ENCODE results near the gene GALNT12.

Gene GALNT12

GRCh38 chr9:98837516-98837915, 30.0 kb downstream of the GALNT12 start:
- H3K4me1 ChIP-seq (ENCODE audit: control insufficient read depth, insufficient read depth, low read length) = no peaks in the 10 kb centered on the region
- no peaks in the 10 kb centered on the region for H3K27me3 ChIP-seq (ENCODE audit: control insufficient read depth, insufficient read depth, low read length)
- no peak overlapping the region for H3K4me3 ChIP-seq (ENCODE audit: low read depth, low read length)
- peaks cover 19% of the 10 kb centered on the region for H3K36me3 ChIP-seq (ENCODE audit: control insufficient read depth, insufficient read depth, low read length)
- H3K9ac ChIP-seq (ENCODE audit: low read depth, low read length) = no peak overlapping the region
- H3K9me3 ChIP-seq (ENCODE audit: control insufficient read depth, insufficient read depth, low read length) = no peaks in the 10 kb centered on the region
- no peak overlapping the region for H3K27ac ChIP-seq (ENCODE audit: low read depth, low read length)

DNA sequence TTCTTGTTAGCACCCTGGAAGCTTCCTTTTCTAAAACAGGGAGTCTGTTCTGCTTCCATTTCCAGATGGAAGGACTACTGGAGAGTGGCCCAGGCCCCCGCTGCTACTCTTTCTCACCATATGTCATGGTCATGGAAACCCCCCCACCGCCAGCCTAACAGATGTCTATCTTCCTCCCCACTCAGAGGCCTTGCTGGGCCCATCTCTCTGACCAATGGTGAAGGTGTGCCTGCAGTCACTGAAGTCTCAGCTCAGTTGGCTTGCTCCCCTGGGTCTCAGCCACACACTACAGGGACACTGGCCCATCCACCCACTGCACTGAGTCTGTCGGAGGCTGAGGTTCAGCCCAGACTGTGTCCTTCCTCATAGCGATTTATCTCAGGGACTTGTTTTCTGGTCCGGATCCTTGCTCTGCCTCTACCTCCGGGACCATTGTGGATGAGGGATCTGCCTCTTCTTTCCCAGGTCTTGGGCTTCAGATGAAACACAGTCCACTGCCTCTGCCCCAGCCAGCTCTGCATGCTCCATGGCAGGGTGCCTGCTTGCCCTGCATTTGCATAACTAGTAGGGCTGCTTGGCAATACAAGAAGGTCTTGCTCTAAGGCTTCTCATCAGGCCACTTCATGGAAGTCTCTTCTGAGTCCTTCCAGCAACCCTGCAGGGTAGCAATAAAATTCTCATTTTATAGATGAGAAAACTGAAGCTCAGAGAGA, 30.8 kb downstream of the GALNT12 start:
- H3K9ac ChIP-seq (ENCODE audit: low read depth, low read length) = no peak overlapping the region
- H3K27ac ChIP-seq (ENCODE audit: low read depth, low read length) = no peak overlapping the region
- peaks cover 19% of the 10 kb centered on the region for H3K36me3 ChIP-seq (ENCODE audit: control insufficient read depth, insufficient read depth, low read length)
- H3K4me3 ChIP-seq (ENCODE audit: low read depth, low read length) = no peak overlapping the region
- H3K27me3 ChIP-seq (ENCODE audit: control insufficient read depth, insufficient read depth, low read length) = no peaks in the 10 kb centered on the region
- H3K4me1 ChIP-seq (ENCODE audit: control insufficient read depth, insufficient read depth, low read length) = no peaks in the 10 kb centered on the region
- no peaks in the 10 kb centered on the region for H3K9me3 ChIP-seq (ENCODE audit: control insufficient read depth, insufficient read depth, low read length)

GRCh38 chr9:98838868-98839565, 31.5 kb downstream of the GALNT12 start:
- H3K4me3 ChIP-seq (ENCODE audit: low read depth, low read length) = no peak overlapping the region
- H3K4me1 ChIP-seq (ENCODE audit: control insufficient read depth, insufficient read depth, low read length) = no peaks in the 10 kb centered on the region
- no peaks in the 10 kb centered on the region for H3K9me3 ChIP-seq (ENCODE audit: control insufficient read depth, insufficient read depth, low read length)
- no peak overlapping the region for H3K9ac ChIP-seq (ENCODE audit: low read depth, low read length)
- peaks cover 23% of the 10 kb centered on the region for H3K36me3 ChIP-seq (ENCODE audit: control insufficient read depth, insufficient read depth, low read length)
- no peak overlapping the region for H3K27ac ChIP-seq (ENCODE audit: low read depth, low read length)
- H3K27me3 ChIP-seq (ENCODE audit: control insufficient read depth, insufficient read depth, low read length) = no peaks in the 10 kb centered on the region

DNA sequence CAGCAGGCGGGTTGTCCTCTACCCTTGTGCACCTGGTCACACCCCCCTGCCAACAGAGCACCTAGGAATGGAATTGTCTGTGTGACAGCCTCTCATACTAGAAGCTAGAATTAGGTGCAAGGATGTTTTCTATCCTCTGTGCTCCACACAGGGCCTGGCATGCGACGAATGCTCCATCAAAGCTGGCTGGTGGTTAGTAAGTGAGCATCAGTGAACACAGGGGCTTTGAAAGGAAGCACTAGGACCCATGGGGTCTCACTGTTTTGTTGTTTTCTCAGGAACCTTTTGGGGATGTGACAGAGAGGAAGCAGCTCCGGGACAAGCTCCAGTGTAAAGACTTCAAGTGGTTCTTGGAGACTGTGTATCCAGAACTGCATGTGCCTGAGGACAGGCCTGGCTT, 32.3 kb downstream of the GALNT12 start:
- Histone ChIP-seq H3K4me3 (ENCODE audit: low read depth, low read length) (no peak overlapping the region), H3K9ac (ENCODE audit: low read depth, low read length) (no peak overlapping the region), H3K36me3 (ENCODE audit: control insufficient read depth, insufficient read depth, low read length) (peaks cover 24% of the 10 kb centered on the region), H3K27me3 (ENCODE audit: control insufficient read depth, insufficient read depth, low read length) (no peaks in the 10 kb centered on the region), H3K27ac (ENCODE audit: low read depth, low read length) (no peak overlapping the region), H3K4me1 (ENCODE audit: control insufficient read depth, insufficient read depth, low read length) (no peaks in the 10 kb centered on the region), H3K9me3 (ENCODE audit: control insufficient read depth, insufficient read depth, low read length) (no peaks in the 10 kb centered on the region)

GRCh38 chr9:98842510-98842909, 35.0 kb downstream of the GALNT12 start:
- Histone ChIP-seq H3K4me1 (ENCODE audit: control insufficient read depth, insufficient read depth, low read length) (no peaks in the 10 kb centered on the region), H3K27ac (ENCODE audit: low read depth, low read length) (no peak overlapping the region), H3K9me3 (ENCODE audit: control insufficient read depth, insufficient read depth, low read length) (no peaks in the 10 kb centered on the region), H3K4me3 (ENCODE audit: low read depth, low read length) (no peak overlapping the region), H3K9ac (ENCODE audit: low read depth, low read length) (no peak overlapping the region), H3K36me3 (ENCODE audit: control insufficient read depth, insufficient read depth, low read length) (peaks cover 29% of the 10 kb centered on the region), H3K27me3 (ENCODE audit: control insufficient read depth, insufficient read depth, low read length) (no peaks in the 10 kb centered on the region)

GRCh38 chr9:98846081-98846480, 38.6 kb downstream of the GALNT12 start:
- Histone ChIP-seq H3K27ac (ENCODE audit: low read depth, low read length) (no peak overlapping the region), H3K27me3 (ENCODE audit: control insufficient read depth, insufficient read depth, low read length) (no peaks in the 10 kb centered on the region), H3K4me1 (ENCODE audit: control insufficient read depth, insufficient read depth, low read length) (peaks cover 12% of the 10 kb centered on the region), H3K36me3 (ENCODE audit: control insufficient read depth, insufficient read depth, low read length) (peaks cover 15% of the 10 kb centered on the region), H3K4me3 (ENCODE audit: low read depth, low read length) (no peak overlapping the region), H3K9me3 (ENCODE audit: control insufficient read depth, insufficient read depth, low read length) (no peaks in the 10 kb centered on the region), H3K9ac (ENCODE audit: low read depth, low read length) (no peak overlapping the region)

GRCh38 chr9:98846879-98847278, 39.4 kb downstream of the GALNT12 start:
- Histone ChIP-seq H3K27ac (ENCODE audit: low read depth, low read length) (no peak overlapping the region), H3K4me1 (ENCODE audit: control insufficient read depth, insufficient read depth, low read length) (peaks cover 13% of the 10 kb centered on the region), H3K36me3 (ENCODE audit: control insufficient read depth, insufficient read depth, low read length) (peaks cover 15% of the 10 kb centered on the region), H3K27me3 (ENCODE audit: control insufficient read depth, insufficient read depth, low read length) (no peaks in the 10 kb centered on the region), H3K4me3 (ENCODE audit: low read depth, low read length) (no peak overlapping the region), H3K9me3 (ENCODE audit: control insufficient read depth, insufficient read depth, low read length) (no peaks in the 10 kb centered on the region), H3K9ac (ENCODE audit: low read depth, low read length) (no peak overlapping the region)

DNA sequence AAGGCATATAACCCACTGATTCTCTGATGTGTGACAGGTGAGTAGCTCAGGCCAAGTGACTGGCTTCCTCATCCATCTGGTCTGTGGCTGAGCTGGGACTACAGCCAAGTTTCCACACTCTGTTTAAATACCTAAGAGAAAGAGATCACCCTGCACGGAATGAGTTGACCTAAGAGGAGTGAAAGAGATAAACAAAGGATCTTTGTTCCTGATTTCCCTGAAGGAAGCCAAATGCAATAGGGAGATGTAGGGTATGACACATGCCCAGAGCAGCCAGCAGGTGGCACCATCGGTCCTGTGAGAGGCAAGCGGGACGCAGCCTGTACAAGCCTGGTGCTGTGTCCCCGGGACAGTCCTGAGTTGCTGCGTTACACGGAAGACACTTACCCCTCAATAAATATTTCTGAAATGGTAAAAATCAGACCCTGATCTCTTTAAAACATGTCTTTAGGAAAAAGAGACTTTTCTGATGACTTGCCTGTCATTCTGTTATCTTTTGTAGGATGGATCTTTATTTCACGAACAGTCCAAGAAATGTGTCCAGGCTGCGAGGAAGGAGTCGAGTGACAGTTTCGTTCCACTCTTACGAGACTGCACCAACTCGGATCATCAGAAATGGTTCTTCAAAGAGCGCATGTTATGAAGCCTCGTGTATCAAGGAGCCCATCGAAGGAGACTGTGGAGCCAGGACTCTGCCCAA, 41.1 kb downstream of the GALNT12 start:
- H3K4me1 ChIP-seq (ENCODE audit: control insufficient read depth, insufficient read depth, low read length) = peaks cover 13% of the 10 kb centered on the region
- peaks cover 15% of the 10 kb centered on the region for H3K36me3 ChIP-seq (ENCODE audit: control insufficient read depth, insufficient read depth, low read length)
- no peaks in the 10 kb centered on the region for H3K9me3 ChIP-seq (ENCODE audit: control insufficient read depth, insufficient read depth, low read length)
- H3K9ac ChIP-seq (ENCODE audit: low read depth, low read length) = no peak overlapping the region
- H3K27me3 ChIP-seq (ENCODE audit: control insufficient read depth, insufficient read depth, low read length) = no peaks in the 10 kb centered on the region
- no peak overlapping the region for H3K27ac ChIP-seq (ENCODE audit: low read depth, low read length)
- H3K4me3 ChIP-seq (ENCODE audit: low read depth, low read length) = no peak overlapping the region

DNA sequence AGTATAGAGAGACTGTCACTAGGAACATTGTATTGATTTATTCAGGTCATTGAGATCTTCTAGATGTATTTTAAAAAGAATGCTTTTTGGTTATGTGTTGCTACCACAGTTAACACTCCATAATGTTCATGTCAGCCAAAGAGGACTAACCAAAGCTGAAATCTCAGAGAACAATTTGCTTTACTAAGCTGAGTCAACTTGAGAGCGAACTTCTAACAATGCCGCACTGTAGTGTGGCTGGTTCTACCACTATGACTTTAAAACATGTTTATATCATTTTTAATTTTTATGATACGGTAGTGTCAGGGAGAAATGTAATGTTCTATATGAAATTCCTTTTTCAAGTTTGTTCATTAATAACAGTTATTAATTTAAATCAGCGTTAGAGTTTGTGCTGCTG, 42.1 kb downstream of the GALNT12 start:
- peaks cover 11% of the 10 kb centered on the region for H3K36me3 ChIP-seq (ENCODE audit: control insufficient read depth, insufficient read depth, low read length)
- H3K27me3 ChIP-seq (ENCODE audit: control insufficient read depth, insufficient read depth, low read length) = no peaks in the 10 kb centered on the region
- no peak overlapping the region for H3K27ac ChIP-seq (ENCODE audit: low read depth, low read length)
- H3K4me1 ChIP-seq (ENCODE audit: control insufficient read depth, insufficient read depth, low read length) = peaks cover 13% of the 10 kb centered on the region
- no peak overlapping the region for H3K4me3 ChIP-seq (ENCODE audit: low read depth, low read length)
- H3K9ac ChIP-seq (ENCODE audit: low read depth, low read length) = no peak overlapping the region
- H3K9me3 ChIP-seq (ENCODE audit: control insufficient read depth, insufficient read depth, low read length) = no peaks in the 10 kb centered on the region

- no peaks in the 10 kb centered on the region for H3K27me3 ChIP-seq (ENCODE audit: control insufficient read depth, insufficient read depth, low read length)
These were observed 43.6 kb downstream of the GALNT12 start for GRCh38 chr9:98850851-98851729.

More at GRCh38 chr9:98850851-98851729, 43.6 kb downstream of the GALNT12 start:
- no peak overlapping the region for H3K9ac ChIP-seq (ENCODE audit: low read depth, low read length)
- peak overlapping the region; percentile 55 for H3K27ac ChIP-seq (ENCODE audit: low read depth, low read length)
- H3K9me3 ChIP-seq (ENCODE audit: control insufficient read depth, insufficient read depth, low read length) = no peaks in the 10 kb centered on the region
- H3K36me3 ChIP-seq (ENCODE audit: control insufficient read depth, insufficient read depth, low read length) = peaks cover under 1% of the 10 kb centered on the region; the same call in 1 of the 2 replicates
- peaks cover 13% of the 10 kb centered on the region for H3K4me1 ChIP-seq (ENCODE audit: control insufficient read depth, insufficient read depth, low read length)
- no peak overlapping the region for H3K4me3 ChIP-seq (ENCODE audit: low read depth, low read length)

Measured in HUES48 (cell line).